HG03439 (cell line): ENCODE measurements around the gene TMEM132D.

Experiments
- ATAC-seq: cut with Tn5 transposase; IDR thresholded peaks from one replicate; pipeline ENCODE4 v1.9.1; 2021; ENCODE audit warnings: mild to moderate bottlenecking, moderate library complexity; ENCODE audit not compliant: unreplicated experiment

The TMEM132D gene

DNA sequence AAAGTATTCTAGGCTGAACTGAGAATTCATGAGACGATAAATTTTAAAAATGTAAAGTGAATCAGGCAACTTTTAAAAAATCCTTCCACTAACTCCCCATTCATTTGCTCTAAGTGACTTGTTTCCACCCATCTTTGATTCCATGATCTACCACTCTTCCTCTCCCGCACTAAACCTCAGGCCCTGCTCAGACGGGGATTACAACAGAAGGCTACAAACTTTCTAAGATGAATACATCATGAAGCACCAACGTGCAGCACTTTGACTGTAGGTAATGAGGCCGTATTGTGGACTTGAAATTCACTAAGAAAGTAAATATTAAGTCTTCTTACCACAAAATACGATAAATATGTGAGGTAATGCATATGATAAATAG is 30.0 kb downstream of the TMEM132D start:
- no peak for ATAC-seq

DNA sequence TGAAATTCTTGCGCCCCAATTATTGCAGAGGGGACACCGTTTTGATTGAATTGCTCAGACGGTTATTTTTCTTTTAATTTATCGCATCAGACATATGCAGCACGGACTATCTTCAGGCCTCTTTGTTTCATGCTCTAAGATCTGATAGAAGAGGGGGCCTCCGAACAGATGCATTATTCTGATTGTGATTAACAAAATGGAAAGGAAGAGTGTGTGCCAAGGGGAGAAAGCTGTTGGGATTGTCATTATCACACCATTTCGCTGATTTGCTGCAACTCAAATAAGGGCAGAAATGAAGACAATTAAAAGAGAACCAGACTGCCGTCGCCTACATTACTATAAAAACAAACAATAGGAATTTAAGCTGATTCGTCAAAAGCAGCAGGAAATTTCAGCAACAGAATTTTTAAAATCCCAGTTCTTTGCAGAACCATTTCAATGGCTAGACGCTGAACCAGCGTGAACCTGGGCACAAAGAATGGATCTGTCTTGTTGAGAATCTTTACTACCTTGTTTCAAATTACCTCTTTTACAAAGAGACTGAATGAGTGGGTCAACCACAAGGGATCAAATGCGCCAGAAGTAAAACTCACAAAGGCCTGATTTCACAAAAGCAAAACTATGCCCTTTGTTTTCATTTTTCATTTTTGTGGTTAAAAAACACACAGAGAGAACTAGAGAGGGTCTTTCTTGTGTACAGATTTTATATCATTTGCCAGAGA is 30.6 kb downstream of the TMEM132D start:
- no peak for ATAC-seq

DNA sequence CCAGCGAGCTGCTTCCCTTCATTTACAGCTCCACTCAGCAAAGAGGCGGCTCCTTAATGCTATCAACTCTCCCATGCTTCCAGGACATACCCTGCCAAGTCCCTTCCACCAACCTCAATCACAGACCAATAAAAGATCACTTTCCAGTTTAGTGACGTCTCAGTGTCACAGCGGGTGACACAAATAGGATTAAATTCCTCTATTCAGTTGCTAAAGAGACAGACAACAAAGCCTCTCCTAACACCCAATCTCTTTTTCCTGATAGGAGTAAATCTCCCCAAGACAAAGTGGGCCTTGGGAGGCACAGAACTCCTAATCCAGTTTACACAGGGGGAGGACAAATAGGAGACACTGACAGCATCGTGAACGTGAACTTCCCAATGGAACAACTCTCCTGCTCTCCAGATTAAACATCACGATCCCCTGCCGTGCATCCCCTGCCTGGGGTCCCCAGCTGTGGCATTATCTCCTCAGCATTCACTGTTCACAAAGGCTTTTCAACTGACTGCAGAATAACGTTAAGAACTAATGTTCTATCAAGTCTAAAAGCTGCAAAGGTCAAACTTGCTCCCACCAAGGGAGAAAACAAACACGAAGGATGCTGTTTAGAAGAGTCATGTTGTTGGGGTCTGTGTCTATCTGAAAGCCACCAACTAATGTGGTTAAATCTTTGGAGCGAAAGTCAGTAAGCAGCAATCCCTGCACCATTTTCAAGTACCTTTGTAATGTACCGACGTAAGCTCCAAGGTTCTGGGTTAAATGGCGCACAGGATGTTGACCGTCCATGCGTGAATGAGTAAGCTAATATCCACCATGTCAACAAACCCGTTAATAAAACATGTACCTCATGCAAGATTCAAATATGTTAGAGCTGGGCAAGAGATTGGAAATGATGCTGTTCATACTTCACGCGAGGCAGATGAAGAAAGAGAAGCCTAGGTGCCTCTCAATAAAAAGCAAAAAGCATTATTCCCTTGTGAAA is 31.5 kb downstream of the TMEM132D start:
- ATAC-seq = no peak

DNA sequence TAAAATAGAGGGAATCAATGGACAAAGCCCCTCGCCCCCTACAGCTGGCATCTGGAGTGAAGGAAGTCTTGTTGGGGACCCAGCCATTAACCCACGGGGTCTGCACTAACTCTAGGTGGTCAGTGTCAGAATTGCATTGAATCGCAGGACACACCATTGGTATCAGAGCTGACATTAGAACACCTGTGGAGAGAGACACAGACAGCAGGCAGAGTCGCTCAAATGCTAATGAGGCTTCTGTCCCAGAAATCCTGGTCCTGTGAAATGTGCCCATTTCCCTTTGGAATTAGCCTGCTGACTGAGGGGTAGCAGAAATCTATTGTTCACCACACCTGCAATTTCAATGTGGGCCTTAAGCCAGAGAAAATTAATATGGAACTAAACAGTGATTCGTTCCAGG is 33.0 kb downstream of the TMEM132D start:
- no peak for ATAC-seq

DNA sequence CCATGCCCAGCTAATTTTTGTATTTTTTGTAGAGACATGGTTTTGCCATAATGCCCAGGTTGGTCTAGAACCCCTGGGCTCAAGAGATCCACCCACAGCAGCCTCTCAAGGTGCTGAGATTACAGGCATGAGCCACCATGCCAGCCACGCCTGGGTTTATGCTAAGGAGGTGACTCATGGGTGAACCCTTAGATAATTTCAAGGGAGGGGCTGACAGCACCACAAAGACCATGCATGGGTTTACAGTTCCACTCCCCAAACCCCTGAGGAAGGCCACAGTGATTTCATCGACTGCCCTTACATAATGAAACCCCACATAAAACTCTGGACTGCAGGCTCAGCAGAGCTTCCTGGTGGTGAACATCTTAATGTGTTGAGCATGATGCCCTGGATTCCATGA is 33.7 kb downstream of the TMEM132D start:
- ATAC-seq = no peak

DNA sequence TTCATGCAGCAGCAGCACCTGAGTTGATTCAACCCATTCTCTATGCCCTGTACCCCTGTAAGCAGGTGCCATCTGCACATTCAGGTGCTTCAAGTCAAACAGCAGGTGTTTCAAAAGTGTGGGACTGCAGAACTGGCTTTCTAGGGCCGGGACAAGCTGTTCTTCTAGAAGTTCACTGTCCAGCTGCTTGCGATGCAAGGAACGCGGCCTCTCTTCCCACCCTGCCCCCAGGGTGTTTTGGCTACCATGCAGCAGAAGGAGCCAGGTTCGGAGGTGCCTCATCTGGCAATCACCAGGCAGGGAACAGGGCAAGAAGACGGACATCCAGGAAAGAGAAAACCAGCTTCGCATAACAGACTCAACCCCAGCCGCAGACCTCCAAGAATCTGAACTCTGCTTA is 35.2 kb downstream of the TMEM132D start:
- ATAC-seq = no peak

DNA sequence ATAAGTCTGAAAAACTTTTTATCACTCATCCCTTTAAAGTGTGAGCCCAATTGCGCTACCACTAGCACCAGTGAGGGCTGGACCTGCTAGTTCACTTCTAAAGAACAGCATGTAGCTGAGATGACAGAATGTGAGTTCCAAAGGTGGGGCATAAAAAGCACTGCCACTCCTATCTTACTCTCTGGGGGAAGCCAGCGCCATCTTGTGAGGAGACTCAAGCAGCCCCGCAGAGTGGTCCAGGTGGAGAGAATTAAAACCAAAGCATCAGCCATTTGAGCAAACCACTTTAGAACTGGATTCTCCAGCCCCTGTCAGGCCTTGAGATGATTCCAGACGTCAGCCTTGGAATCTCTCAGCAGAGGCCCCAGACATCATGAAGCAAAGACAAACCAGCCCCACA is 39.9 kb downstream of the TMEM132D start:
- no peak for ATAC-seq

DNA sequence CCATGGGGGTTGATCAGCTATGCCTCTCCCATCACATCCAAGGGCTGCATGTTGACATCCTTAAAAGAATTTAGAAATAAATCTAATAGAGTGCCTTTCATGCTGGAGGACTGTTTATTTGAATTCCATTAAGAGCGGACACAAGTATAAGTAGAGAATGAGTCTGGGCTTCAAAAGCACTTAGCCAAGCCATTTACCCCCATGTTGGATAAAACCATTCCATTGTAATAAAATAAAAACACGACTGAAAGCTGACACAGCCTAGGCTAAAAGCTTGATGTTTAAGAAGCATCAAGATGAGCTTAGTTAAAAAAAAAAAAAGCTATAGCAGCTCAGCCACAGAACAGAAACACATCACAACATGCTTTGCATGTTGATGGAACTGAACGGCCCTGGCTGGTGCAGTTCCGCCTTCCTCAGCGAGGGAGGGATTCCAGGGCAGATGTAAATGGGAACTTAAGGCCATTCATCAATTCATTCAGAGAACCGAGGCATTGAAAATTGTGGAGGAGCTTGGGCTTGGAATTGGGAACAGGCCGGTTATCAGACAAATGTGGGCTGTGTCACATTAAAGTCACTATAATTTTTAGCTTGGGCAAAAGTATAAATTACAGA is 41.2 kb downstream of the TMEM132D start:
- ATAC-seq = no peak

DNA sequence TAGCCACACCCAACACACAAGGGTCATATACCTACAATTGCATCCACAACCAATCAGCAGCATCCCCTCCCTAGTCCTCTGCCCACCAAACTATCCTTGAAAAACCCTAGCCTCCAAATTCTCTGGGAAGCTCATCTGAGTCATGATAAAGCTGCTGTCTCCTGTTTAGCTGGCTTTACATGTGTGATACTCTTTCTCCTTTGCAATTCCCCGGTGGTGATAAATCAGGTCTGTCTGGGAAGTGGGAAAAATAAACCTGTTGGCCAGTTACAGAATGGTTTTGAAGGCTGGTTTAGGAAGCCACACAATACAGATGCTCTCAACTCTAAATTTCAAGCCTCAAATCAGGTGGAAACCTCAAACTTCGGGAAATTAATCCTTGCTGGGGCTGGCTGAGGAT is 41.9 kb downstream of the TMEM132D start:
- no peak for ATAC-seq

DNA sequence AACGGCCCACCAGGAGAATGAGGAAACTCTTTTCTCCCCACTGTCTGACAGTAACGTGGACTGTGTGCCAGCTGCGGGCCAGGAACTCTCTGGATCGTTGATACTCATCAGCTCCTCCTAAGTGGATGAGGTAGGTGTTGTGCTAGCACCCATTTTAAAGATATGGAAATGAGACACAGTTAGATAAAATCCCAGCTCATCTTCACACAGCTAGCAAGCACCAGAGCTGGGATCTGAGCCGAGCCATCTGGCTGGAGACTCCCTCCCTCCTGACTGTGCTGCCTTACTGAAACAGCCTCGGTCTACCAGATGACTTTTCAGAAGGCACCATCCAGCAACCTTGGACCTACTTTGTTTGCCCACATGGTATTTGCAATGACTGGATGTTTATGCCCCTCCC is 49.2 kb downstream of the TMEM132D start:
- no peak for ATAC-seq

DNA sequence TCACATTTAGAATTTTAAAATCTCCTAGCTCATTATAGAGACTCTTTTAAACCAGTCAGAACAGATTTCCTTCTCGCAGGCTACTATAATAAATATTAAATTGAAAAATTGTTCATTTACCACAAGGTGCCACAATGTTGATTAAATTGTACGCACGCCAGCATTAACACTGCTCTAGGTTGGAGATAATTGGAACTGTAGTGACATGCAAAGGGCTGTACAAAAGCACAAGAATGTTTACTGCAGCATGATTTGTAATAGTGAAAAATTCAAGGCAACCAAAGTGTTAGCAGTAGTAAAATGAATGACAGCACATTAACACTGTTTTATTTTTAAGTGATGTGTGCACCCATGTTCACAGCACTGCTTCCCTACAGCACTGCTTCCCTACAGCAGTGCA is 52.5 kb downstream of the TMEM132D start:
- no peak for ATAC-seq

DNA sequence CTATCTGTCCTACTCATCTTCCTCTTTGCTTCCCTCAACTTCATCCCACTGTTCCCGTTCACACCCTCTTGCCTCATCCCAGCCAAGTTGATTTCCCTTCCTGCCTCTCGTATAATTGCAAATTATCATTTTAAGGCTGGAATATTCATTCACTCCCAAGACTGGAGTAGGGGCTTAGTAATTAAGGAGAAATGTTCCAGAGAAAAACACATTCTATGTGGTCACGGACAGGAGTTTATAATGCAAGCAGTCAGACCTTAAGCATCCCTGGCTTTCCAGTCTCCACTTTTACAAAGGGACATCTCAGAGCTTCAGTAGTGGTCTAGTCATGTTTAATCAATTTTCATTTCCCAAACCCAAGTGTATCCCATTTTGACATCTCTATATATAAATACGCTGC is 54.9 kb downstream of the TMEM132D start:
- no peak for ATAC-seq

DNA sequence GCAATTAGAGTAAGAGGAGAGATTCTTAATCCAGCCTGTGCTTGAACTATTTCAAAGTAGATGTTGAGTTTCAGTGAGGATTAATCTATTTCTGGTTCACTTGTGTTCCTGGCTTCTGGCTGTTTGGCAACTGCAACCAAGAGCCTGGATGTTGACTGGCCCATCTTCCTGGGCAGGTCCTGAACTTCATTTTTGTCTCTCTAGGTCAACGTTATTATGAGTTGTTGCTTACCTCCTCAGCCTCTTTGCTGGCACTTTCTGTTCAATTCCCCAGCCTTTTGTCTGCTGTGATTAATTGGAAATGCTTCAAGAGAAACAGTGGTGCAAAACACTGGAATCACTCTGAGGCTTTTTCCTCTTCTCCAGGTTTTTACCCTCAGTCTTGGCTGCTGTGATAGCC is 56.8 kb downstream of the TMEM132D start:
- no peak for ATAC-seq

DNA sequence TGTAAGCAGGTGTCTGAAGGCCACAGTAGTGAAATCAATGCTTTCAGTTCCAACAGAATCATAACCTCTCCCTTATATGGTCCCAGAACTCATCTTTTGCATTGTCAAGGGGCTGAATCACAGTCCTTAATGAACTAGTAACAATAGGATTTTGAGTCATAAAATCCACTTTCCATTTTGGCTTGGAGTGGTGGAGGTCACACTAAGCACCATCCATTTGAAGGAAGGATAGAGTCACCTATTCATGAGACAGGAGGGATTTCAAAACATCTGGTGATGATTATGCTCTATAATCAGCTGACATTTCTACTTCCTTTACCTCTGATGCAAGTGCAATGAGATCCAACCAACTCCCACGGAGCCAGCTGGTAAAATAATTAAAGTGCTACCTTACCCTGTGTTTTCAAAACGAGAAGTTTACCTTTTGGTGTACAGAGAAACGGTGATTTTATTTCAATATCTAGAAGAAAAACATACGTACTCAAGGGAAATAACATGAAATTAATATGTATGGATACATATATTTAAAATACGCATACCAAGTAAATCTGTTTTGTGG is 59.1 kb downstream of the TMEM132D start:
- no peak for ATAC-seq

DNA sequence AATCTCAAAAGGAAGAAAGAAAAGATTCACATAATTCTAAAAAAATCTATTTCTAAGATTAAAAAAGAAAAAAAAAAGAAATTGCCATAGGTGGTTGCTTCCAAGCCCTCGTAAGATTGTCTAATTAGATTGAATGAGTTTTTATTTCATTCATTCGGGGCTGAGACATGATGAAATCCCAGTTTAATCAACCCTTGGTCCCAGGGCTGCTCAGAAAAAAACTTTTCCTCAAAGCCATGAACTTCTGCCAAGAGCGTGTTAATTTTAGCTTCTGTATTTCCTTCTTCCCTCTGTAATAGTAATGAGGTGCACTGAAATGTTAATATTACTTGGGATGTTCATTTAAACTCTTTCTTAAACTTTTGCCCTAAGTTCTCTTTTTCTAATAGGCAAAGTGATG is 62.6 kb downstream of the TMEM132D start:
- ATAC-seq = no peak

DNA sequence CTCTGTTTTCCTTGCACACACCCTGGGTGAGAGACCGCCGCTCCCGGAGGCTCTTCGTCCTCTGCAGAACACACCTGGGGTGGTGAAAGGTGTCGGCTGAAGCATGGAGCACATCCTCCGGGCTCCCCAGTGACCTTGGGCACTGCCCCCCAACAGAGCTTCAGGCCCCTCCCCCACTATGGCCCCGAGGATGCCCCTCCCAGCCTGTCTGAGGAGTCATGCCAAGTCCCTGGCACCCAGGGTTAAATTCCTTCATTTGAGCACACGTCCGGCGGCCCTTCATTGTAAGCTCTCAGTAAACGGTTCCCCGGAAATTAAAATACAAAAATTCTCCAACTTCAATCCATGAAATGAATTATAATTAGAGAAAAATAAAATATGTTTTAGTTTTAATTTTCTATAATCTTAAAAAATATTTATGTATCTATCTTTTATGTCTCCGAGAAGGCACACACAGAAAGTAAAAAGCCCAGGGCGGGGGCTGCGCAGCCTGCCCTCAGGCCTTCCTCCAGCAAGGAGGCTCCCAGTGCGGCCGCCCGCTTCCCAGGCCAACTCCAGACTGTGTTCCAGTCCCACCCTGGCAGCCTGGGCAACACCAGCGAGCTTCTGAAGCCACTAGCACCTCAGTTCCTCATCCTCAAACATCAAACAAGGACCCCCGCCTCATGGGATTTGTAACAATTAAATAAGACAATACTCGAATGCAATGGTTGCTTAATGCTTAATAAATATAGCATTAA is 63.5 kb downstream of the TMEM132D start:
- no peak for ATAC-seq

DNA sequence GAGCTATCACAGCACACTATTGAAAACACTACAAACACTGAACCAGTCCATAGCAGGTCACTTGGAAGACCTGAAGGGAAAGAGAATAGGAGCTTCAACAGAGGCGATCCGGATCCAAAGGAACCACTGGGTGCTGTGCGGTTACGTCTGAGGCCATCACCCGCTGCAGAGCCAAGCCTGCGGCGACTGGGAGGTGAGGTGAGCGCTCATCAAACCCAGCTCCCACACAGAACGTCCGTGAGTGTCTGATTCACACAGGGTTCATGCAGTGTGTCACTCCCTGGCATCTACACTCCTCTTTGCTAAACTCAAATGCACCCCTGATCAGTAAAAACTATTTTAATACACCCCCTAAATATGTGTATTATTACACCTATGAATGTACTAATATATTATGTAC is 64.1 kb downstream of the TMEM132D start:
- ATAC-seq = no peak

DNA sequence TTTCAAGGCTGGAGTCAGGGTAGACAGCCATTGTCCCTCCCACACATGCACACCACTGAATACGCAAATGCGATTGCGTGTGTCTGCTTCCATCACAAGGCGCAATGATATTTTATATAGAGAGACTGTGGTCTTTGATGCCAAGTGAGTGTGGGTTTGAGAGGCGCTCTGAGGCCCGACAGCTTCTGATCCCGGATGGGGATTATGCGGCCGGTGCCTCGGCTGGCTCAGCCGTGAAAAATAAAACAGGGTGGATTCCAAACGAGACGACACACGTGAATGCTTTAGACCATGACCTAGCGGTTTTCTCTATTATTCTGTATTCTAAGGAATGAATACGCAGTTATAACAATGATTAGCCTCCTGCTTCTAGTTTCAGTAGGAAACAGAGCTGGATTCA is 72.5 kb downstream of the TMEM132D start:
- ATAC-seq = no peak

DNA sequence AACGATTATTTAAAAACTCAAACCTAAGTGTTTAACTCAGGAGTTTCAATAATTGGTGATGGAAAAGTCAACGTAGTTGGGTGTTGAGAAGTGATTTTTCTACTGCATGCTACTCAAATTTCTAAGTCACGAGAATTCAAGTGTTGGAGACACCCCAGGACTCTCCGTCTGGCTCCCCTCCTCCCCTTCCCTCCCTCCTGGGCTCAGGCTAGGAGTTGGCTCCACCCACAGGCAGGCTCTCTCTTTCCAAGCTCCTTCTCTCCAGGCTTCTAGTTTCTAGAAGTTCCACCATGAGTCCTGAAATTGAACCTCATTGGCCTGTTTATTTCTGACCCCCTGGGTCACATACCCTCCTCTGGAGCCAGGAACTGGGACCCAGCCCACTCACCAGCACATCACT is 73.0 kb downstream of the TMEM132D start:
- no peak for ATAC-seq

DNA sequence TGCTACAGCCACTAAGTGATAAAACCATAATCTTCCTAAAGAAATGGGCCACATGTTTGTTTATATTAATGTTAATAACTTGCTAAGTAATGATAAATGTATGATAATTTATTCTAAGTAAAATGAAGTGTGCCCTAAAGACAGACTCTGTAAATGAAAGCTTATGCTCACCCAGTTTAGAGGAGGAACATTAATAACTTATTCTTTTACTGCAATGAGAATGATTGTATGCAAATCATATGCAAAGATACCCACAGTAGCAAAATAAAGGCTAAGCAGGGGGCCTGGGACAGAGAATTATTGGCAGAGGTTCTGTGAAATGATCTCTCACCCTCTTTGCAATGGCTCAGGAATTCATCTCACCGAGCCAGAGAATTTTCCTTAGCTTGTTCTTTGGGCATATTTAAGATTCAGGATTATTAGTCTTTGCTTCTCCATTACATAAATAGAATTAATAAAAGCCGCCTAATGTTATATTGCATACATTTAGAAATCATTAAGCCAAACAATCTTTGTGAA is 75.9 kb downstream of the TMEM132D start:
- no peak for ATAC-seq
